ENCODE results near the gene FAM13A. TPM values are rescaled to one million over a fixed set of nuclear protein-coding genes. Genes with fewer than 3 reads are reported as not detected.
"Not testable (repeated sequence)": the region's sequence is repeated elsewhere in the genome, so short reads cannot be mapped to it uniquely, and the experiment has no call there.

FAM13A gene
- total and polyA plus RNA-seq, 4 experiments from 2014 or later = 9.6 to 19.7 (median 13.0) TPM

DNA sequence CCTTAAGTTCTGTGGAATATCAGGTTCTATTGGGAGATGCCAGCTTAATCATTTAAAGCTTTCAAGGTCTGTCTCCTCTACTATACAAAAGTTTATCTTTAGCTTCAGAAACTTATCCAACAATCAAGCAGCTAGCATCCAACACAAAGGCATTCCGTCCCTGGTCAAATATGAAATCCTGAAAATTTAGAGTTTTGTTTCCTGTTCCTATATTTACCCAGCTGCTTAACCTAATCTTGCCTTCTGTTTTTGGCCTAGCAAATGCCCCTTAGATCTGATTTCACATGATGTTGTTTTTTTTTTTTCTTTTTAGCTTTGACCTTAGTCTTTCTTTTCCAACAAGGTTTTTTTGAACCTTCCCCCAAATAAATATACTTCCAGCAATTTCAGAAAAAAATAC, 33.8 kb downstream of the FAM13A start:
- Histone ChIP-seq H3K4me3 (ENCODE audit: low read length in 2 of 2) (no peak overlapping the region), H3K27me3 (ENCODE audit: insufficient read depth, low read length) (no peaks in the 10 kb centered on the region), H3K4me1 (ENCODE audit: insufficient read depth, low read length) (no peaks in the 10 kb centered on the region), H3K27ac (ENCODE audit: low read depth, low read length) (no peak overlapping the region), H3K9me3 (ENCODE audit: control insufficient read depth in 1 of 2, low read length in 2 of 2) (no peaks in the 10 kb centered on the region), H3K36me3 (ENCODE audit: insufficient read depth, low read length) (no peaks in the 10 kb centered on the region)
- no peak for DNase-seq
- H3K4me1 Mint-ChIP-seq = peaks cover 0 to 7% (median under 1%) of the 10 kb centered on the region in 4 donors
- intact Hi-C loops (cut with micrococcal nuclease) = loop anchor here (5.0 kb wide), 1 partner anchor 366 kb away; no protein-coding TSS in a partner anchor
- no peaks in the 10 kb centered on the region for H3K9me3 Mint-ChIP-seq
- H3K36me3 Mint-ChIP-seq = no peaks in the 10 kb centered on the region
- H3K27ac Mint-ChIP-seq = peak overlapping the region in 1 of 7 donors; percentile 66
- ChIA-PET CTCF (ENCODE audit: partially characterized antibody) (interaction anchor here (0.7 to 12.6 kb wide), 32 partner anchors 8 to 804 kb away, joined by 3 to 394 read pairs (median 4); no protein-coding TSS in a partner anchor), POLR2A (ENCODE audit: partially characterized antibody) (interaction anchor here (1.4 to 2.3 kb wide), 2 partner anchors 200 to 204 kb away, joined by 6 to 14 read pairs; no protein-coding TSS in a partner anchor)
- no peaks in the 10 kb centered on the region for H3K27me3 Mint-ChIP-seq
- H3K4me3 Mint-ChIP-seq = no peak overlapping the region

DNA sequence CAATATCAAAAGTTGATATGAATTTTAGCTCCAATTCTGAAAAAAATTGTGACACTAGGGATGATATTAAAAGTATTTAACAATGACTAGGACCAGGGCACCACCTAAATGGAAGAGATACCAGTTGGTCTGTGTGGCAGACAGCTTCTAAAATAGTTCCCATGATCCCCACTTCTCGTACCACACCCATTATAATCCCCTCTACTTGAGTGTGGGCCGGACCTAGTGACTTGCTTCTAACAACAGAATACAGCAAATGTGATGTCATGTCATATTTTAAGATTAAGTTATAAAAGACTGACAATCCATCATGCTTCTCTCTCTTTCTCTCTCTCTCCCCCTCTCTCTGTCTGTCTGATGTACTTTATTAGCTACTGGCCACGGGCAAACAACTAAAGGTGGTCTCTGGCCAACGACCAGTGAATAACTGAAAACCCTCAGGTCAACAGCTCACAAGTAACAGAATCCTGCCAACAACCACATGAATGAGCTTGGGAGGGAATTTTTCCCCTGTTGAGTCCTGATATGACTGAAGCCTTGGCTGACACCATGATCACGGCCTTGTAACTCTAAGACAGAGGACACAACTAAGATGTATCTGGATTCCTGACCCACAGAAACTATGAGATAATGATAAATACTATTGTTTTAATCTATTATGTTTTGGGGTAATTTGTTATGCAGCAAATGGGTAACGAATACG, 34.4 kb downstream of the FAM13A start:
- intact Hi-C loops (cut with micrococcal nuclease) = loop anchor here (5.0 kb wide), 1 partner anchor 365 kb away; no protein-coding TSS in a partner anchor
- Histone ChIP-seq H3K36me3 (ENCODE audit: insufficient read depth, low read length) (no peaks in the 10 kb centered on the region), H3K27me3 (ENCODE audit: insufficient read depth, low read length) (no peaks in the 10 kb centered on the region), H3K27ac (ENCODE audit: low read depth, low read length) (no peak overlapping the region), H3K9me3 (ENCODE audit: control insufficient read depth in 1 of 2, low read length in 2 of 2) (no peaks in the 10 kb centered on the region), H3K4me1 (ENCODE audit: insufficient read depth, low read length) (no peaks in the 10 kb centered on the region), H3K4me3 (ENCODE audit: low read length in 2 of 2) (no peak overlapping the region)
- Mint-ChIP-seq H3K4me1 (peaks cover 0 to 7% (median under 1%) of the 10 kb centered on the region in 4 donors), H3K36me3 (no peaks in the 10 kb centered on the region), H3K27me3 (no peaks in the 10 kb centered on the region), H3K27ac (peak overlapping the region in 3 of 7 donors; percentile 5 to 70 (median 18)), H3K9me3 (no peaks in the 10 kb centered on the region), H3K4me3 (no peak overlapping the region)
- DNase-seq = no peak
- CTCF ChIA-PET (ENCODE audit: partially characterized antibody) = interaction anchor here (0.7 to 12.6 kb wide), 27 partner anchors 8 to 803 kb away, joined by 3 to 394 read pairs (median 4); no protein-coding TSS in a partner anchor
- POLR2A ChIA-PET (ENCODE audit: partially characterized antibody) = interaction anchor here (1.1 to 2.3 kb wide), 3 partner anchors 199 to 204 kb away, joined by 5 to 14 read pairs (median 6); no protein-coding TSS in a partner anchor

DNA sequence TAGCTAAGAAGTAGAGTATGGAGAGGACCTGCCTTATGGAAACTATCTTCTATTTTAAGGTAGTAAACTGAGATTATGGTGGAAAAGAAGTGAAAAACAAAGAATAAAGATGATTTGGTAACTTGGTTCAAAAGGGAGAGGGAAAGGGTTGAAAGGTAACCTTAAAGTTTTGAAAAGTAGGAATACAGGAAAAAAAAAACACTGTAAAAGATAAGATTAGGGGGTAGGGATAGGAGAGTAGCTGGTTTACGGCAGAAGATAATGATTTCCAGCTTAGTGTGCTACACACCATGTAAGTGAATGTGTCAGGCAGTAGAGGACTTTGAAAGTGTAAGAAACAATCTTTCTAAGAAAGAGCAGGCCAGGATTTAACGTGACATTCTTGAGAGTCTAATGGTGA, 35.3 kb downstream of the FAM13A start:
- H3K27me3 Mint-ChIP-seq = no peaks in the 10 kb centered on the region
- H3K4me1 Mint-ChIP-seq = peaks cover 0 to 7% (median under 1%) of the 10 kb centered on the region in 4 donors
- no peak for DNase-seq
- Histone ChIP-seq H3K27ac (ENCODE audit: low read depth, low read length) (no peak overlapping the region), H3K9me3 (ENCODE audit: control insufficient read depth in 1 of 2, low read length in 2 of 2) (no peaks in the 10 kb centered on the region), H3K4me3 (ENCODE audit: low read length in 2 of 2) (no peak overlapping the region), H3K4me1 (ENCODE audit: insufficient read depth, low read length) (no peaks in the 10 kb centered on the region), H3K36me3 (ENCODE audit: insufficient read depth, low read length) (no peaks in the 10 kb centered on the region), H3K27me3 (ENCODE audit: insufficient read depth, low read length) (no peaks in the 10 kb centered on the region)
- no peaks in the 10 kb centered on the region for H3K36me3 Mint-ChIP-seq
- POLR2A ChIA-PET (ENCODE audit: partially characterized antibody) = interaction anchor here (0.7 to 1.1 kb wide), 3 partner anchors 199 to 202 kb away, joined by 3 to 5 read pairs (median 3); no protein-coding TSS in a partner anchor
- peak overlapping the region in 4 of 7 donors; percentile 19 to 48 (median 30) for H3K27ac Mint-ChIP-seq
- intact Hi-C loops (cut with micrococcal nuclease) = loop anchor here (5.0 kb wide), 1 partner anchor 364 kb away; no protein-coding TSS in a partner anchor
- H3K4me3 Mint-ChIP-seq = no peak overlapping the region
- CTCF ChIA-PET (ENCODE audit: partially characterized antibody) = interaction anchor here (0.7 to 12.6 kb wide), 14 partner anchors 17 to 750 kb away, joined by 3 to 394 read pairs (median 6); no protein-coding TSS in a partner anchor
- no peaks in the 10 kb centered on the region for H3K9me3 Mint-ChIP-seq

DNA sequence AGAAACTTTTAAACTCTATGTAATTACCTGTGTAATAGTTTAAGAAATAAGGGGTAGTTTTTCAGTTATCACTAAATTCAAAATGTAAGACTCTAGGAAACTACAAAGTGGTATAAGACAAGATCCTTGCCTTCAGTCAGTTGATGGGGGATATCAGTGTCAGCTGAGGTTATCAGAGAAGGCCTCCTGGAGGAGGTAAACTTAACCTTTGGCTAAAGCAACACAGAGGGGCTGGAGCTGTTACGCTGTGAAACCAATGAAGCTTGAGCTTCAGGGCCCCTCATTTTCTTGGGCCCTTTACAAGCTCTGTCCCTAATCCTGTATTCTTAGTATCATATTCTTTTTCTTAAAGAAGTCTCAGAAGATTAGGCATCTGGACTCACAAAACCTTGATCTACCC, 35.9 kb downstream of the FAM13A start:
- Mint-ChIP-seq H3K4me3 (no peak overlapping the region), H3K27ac (peak overlapping the region in 3 of 7 donors; percentile 19 to 48 (median 20)), H3K36me3 (no peaks in the 10 kb centered on the region), H3K4me1 (peaks cover 0 to 7% (median under 1%) of the 10 kb centered on the region in 4 donors), H3K27me3 (no peaks in the 10 kb centered on the region), H3K9me3 (no peaks in the 10 kb centered on the region)
- Histone ChIP-seq H3K9me3 (ENCODE audit: control insufficient read depth in 1 of 2, low read length in 2 of 2) (no peaks in the 10 kb centered on the region), H3K4me3 (ENCODE audit: low read length in 2 of 2) (no peak overlapping the region), H3K36me3 (ENCODE audit: insufficient read depth, low read length) (no peaks in the 10 kb centered on the region), H3K27ac (ENCODE audit: low read depth, low read length) (no peak overlapping the region), H3K27me3 (ENCODE audit: insufficient read depth, low read length) (no peaks in the 10 kb centered on the region), H3K4me1 (ENCODE audit: insufficient read depth, low read length) (no peaks in the 10 kb centered on the region)
- no peak for DNase-seq
- ChIA-PET POLR2A (ENCODE audit: partially characterized antibody) (interaction anchor here (0.7 to 0.9 kb wide), 2 partner anchors 198 to 201 kb away, joined by 3 read pairs; no protein-coding TSS in a partner anchor), CTCF (ENCODE audit: partially characterized antibody) (interaction anchor here (0.6 to 12.6 kb wide), 7 partner anchors 32 to 495 kb away, joined by 3 to 394 read pairs (median 18); no protein-coding TSS in a partner anchor)
- intact Hi-C loops (cut with micrococcal nuclease) = loop anchor here (5.0 kb wide), 1 partner anchor 364 kb away; no protein-coding TSS in a partner anchor

DNA sequence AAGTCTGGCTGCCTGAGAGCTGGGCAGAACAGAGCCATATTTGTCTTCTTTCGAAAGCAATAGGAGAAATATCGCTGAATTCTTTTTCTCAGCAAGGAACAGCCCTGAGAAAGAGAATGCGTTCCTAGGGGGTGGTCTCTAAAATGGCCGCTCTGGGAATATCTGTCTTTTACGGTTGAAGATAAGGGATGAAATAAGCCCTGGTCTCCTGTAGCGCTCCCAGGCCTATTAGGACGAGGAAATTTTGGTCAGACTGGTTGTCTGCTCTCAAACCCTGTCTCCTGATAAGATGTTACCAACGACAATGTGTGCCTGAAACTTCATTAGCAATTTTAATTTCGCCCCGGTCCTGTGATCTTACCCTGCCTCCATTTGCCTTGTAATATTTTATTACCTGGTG, 42.1 kb downstream of the FAM13A start:
- H3K27me3 Mint-ChIP-seq; H3K27ac Mint-ChIP-seq; POLR2A ChIA-PET (ENCODE audit: partially characterized antibody); H3K4me3 Mint-ChIP-seq; H3K27me3 ChIP-seq (ENCODE audit: insufficient read depth, low read length); H3K4me1 Mint-ChIP-seq; H3K27ac ChIP-seq (ENCODE audit: low read depth, low read length); H3K4me1 ChIP-seq (ENCODE audit: insufficient read depth, low read length); DNase-seq; H3K4me3 ChIP-seq (ENCODE audit: low read length in 2 of 2); intact Hi-C loops (cut with micrococcal nuclease); H3K9me3 ChIP-seq (ENCODE audit: control insufficient read depth in 1 of 2, low read length in 2 of 2); H3K36me3 Mint-ChIP-seq; H3K36me3 ChIP-seq (ENCODE audit: insufficient read depth, low read length): not testable (repeated sequence)
- H3K9me3 Mint-ChIP-seq = peaks cover 0 to 16% (median 12%) of the 10 kb centered on the region in 8 donors
- CTCF ChIA-PET (ENCODE audit: partially characterized antibody) = interaction anchor here (1.1 kb wide), 1 partner anchor 9 kb away, joined by 3 read pairs; no protein-coding TSS in a partner anchor

DNA sequence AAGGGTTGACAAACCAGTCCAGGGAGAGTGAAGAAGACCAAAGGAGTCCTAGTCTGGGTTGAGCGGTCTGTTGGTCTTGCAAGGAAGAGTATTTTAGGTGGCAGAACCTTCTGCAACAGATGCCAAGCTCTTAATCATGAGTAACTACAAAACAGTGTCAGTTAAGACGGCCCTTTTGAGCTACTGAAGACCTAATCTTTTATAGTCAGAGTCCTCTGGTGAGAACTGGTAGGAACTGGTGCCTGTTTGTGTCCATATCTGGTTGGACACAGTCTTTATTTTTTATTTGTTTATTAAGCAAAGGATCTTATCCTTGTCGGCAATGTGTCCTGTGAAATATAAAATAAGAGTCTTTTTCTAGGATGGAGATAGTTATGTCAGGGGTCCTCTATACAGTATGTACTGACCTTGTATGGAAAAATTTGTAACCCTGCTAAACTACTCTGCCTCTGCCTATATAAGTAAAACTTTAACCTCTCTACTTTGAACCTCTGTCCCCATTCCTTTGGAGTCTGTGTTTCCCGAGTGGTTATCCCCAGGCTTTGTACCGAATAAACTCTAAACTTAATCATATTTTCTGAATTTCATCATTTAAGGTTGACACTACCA, 47.1 kb downstream of the FAM13A start:
- Histone ChIP-seq H3K4me3 (ENCODE audit: low read length in 2 of 2) (no peak overlapping the region), H3K27ac (ENCODE audit: low read depth, low read length) (no peak overlapping the region), H3K4me1 (ENCODE audit: insufficient read depth, low read length) (no peaks in the 10 kb centered on the region), H3K36me3 (ENCODE audit: insufficient read depth, low read length) (no peaks in the 10 kb centered on the region), H3K27me3 (ENCODE audit: insufficient read depth, low read length) (no peaks in the 10 kb centered on the region), H3K9me3 (ENCODE audit: control insufficient read depth in 1 of 2, low read length in 2 of 2) (no peaks in the 10 kb centered on the region)
- DNase-seq = no peak
- ChIA-PET POLR2A (ENCODE audit: partially characterized antibody) (no interaction called here), CTCF (ENCODE audit: partially characterized antibody) (no interaction called here)
- Mint-ChIP-seq H3K9me3 (peaks cover 0 to 11% (median 8%) of the 10 kb centered on the region in 8 donors), H3K36me3 (no peaks in the 10 kb centered on the region), H3K27ac (no peak overlapping the region), H3K4me1 (no peaks in the 10 kb centered on the region), H3K27me3 (no peaks in the 10 kb centered on the region), H3K4me3 (no peak overlapping the region)
- intact Hi-C loops (cut with micrococcal nuclease) = no loop called here

DNA sequence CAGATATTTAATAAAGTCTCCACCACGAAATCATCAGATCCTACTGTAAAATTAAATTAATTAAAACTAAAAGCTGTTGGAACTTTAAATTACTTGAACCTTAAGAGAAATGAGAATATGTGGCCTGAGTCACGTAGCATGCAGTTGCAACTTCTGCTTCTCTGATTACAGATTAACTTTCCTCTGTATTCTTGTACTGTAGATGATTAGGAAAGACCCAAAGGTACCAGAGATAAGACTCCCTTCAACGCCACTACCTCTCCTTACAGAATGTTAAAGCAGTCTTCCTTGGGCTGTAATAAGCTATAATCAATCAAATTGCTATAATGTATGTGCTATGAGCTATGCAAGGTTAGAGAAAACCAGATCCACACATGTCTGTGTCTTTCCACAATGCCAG, 47.9 kb downstream of the FAM13A start:
- H3K9me3 ChIP-seq (ENCODE audit: control insufficient read depth in 1 of 2, low read length in 2 of 2) = no peaks in the 10 kb centered on the region
- no peaks in the 10 kb centered on the region for H3K27me3 ChIP-seq (ENCODE audit: insufficient read depth, low read length)
- DNase-seq = no peak
- H3K36me3 ChIP-seq (ENCODE audit: insufficient read depth, low read length) = no peaks in the 10 kb centered on the region
- Mint-ChIP-seq H3K4me1 (no peaks in the 10 kb centered on the region), H3K36me3 (no peaks in the 10 kb centered on the region), H3K27me3 (no peaks in the 10 kb centered on the region), H3K9me3 (peaks cover 0 to 6% (median 2%) of the 10 kb centered on the region in 8 donors), H3K4me3 (no peak overlapping the region), H3K27ac (no peak overlapping the region)
- ChIA-PET CTCF (ENCODE audit: partially characterized antibody) (no interaction called here), POLR2A (ENCODE audit: partially characterized antibody) (no interaction called here)
- intact Hi-C loops (cut with micrococcal nuclease) = no loop called here
- no peak overlapping the region for H3K27ac ChIP-seq (ENCODE audit: low read depth, low read length)
- H3K4me1 ChIP-seq (ENCODE audit: insufficient read depth, low read length) = no peaks in the 10 kb centered on the region
- H3K4me3 ChIP-seq (ENCODE audit: low read length in 2 of 2) = no peak overlapping the region

All from CD4-positive, alpha-beta memory T cell (primary cell).